GM21390 (cell line): ENCODE measurements around the gene NOPCHAP1.
"Not testable (repeated sequence)": the region's sequence is repeated elsewhere in the genome, so short reads cannot be mapped to it uniquely, and the experiment has no call there.

Source experiments
- ATAC-seq: cut with Tn5 transposase; IDR thresholded peaks from one replicate; pipeline ENCODE4 v1.9.1; 2021; ENCODE audit not compliant: unreplicated experiment

Gene NOPCHAP1, protein sequence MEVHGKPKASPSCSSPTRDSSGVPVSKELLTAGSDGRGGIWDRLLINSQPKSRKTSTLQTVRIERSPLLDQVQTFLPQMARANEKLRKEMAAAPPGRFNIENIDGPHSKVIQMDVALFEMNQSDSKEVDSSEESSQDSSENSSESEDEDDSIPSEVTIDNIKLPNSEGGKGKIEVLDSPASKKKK

DNA sequence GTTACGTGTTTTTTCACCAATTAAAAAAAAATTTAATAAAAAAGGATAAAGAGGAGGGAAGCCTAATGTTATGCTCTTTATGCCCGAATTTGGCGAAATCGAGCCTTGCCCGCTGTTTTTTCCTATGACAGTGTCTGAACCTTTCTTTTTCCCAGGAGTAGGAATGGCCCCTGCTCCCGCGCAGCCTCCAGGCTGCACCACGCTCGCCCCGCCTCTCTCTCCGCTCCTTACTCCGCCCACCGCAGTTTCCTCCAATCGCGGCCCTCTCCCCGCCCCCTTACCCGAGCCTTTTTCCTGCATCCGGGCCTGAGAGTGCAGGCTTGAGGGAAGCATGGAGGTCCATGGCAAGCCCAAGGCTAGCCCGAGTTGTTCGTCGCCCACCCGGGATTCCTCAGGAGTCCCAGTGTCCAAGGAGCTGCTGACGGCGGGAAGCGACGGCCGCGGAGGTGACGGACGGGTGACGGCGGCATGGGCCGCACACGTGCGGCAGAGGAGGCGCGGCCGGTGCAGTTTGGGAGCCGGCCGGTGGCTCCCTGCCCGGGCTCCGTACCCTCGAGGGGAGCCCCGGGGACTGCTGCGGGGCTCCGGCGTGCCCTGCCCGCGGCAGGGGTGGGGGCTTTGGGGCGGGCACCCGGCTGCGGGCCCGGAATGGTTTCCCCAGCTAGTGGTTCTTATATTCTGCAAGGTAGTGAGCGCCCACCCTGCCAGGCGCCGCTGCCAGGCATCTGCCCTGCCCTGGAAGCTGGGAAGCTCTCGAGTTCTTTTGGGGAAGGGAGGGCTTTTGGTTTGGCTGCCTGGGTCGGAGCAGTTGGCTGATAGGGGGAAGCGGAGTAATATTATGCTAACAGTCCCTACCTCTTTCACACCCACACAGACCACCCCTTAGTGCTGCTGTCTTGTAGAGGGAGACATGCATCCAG lies at the start of gene NOPCHAP1:
NOPCHAP1 (plus strand) TSS at position 295 of the 920 bp plus-strand sequence; CDS start at position 332, 37 bp downstream.
- peak; percentile 94 for ATAC-seq

DNA sequence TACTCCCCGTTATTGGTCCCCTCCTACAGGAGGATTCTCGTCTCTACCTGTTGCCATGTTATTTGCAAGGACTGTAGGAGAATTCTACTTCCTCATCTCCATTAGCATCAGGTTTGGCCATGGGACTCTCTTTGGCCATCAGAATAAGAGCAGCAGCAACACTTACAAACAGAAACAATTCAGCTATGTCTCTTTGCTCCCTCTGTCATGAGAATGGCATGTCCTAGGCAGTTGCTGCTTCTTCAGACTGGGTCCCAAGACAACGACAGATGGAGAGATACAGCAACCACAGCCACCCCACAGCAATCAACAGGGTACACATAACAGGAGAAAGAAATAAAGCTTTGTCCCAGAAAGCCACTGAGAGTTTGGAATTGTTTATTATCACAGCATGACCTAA lies 47.7 kb upstream of the NOPCHAP1 start:
- ATAC-seq, result no peak

DNA sequence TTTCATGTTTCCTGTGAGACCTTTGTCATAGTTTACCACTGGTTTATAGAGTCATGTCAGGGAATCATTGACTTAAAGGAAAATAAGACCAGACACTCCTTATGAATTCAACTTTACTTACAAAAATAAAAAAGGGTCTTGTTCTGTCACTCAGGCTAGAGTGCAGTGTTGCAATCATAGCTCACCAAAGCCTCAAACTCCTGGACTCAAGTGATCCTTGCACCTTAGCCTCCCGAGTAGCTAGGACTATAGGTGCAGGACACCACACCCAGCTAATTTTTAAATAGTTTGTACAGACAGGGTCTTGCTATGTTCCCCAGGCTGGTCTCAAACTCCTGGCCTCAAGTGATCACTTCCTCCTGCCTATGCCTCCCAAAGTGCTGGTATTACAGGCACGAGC lies 47.0 kb upstream of the NOPCHAP1 start:
- ATAC-seq, result no peak

DNA sequence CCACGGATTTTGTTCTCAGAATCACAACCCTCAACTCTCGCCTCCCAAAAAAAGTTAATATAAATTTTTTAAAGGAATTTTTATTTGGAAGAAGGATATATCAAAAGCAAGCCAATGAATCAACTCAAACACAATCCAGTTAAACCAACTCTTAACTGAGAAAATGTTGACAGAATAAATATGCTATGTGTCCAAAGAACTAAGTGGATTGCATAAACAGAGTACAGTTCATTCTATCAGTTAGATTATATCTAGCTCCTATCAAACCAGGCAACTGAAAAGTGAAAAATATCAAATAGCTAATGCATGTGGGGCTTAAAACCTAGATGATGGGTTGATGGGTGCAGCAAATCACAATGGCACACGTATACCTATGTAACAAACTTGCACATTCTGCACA lies 44.7 kb upstream of the NOPCHAP1 start:
- ATAC-seq, result no peak

DNA sequence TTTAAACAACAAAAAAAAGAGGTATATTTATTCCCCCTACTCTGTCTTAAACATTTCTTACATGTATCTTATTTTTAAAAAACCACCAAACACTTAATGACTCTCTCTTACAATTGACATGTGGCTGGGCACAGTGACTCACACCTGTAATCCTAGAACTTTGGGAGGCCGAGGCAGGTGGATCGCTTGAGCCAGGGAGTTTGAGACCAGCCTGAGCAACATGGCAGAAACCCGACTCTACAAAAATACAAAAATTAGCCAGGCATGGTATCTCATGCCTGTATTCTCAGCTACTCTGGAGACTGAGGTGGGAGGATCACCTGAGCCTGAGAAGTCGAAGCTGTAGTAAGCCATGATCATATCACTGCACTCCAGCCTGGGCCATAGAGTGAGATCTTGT lies 44.0 kb upstream of the NOPCHAP1 start:
- no peak for ATAC-seq

DNA sequence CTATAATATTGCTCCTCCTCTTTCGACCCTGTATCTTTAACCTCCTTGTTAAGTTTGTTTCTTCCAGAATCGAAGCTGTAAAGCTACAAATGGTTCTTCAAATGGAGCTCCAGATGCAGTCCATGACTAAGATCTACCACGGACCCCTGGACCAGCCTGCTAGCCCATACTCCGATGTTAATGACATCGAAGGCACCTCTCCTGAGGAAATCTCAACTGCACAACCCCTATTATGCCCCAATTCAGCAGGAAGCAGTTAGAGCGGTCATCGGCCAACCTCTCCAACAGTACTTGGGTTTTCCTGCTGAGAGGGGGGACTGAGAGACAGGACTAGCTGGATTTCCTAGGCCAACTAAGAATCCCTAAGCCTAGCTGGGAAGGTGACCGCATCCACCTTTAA lies 42.7 kb upstream of the NOPCHAP1 start:
- not testable (repeated sequence) for ATAC-seq

DNA sequence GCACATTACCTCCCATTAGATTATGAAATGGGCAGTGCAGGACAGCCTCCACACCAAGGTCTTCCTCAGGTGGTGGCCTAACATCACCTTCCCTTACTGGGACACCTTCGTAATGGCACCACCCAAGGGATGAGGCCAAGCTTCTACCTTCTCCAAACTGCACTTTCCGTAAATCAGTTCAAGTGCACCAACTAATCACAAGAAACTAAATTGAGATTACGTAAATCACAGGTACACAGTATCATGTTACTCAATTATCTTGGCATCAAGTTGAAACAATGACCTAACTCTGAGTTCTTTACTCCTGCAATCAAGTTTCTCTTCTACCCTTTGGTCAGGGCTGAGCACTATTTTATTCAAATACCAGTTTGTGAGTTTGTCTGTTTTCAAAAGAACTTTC lies 41.9 kb upstream of the NOPCHAP1 start:
- ATAC-seq, result no peak

DNA sequence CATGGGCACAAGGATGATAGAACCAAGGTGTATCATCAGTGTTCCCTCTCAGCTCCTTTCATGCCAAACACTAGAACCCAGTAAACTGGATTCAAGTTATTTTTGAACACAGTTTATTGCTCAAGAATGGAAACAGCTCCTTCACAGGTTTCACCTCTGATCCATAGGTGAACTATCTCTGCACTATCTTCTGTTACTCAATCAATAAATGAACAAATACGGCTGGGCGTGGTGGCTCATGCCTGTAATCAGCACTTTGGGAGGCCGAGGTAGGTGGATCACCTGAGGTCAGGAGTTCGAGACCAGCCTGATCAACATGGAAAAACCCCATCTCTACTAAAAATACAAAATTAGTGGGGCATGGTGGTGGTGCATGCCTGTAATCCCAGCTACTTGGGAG lies 37.4 kb upstream of the NOPCHAP1 start:
- not testable (repeated sequence) for ATAC-seq

DNA sequence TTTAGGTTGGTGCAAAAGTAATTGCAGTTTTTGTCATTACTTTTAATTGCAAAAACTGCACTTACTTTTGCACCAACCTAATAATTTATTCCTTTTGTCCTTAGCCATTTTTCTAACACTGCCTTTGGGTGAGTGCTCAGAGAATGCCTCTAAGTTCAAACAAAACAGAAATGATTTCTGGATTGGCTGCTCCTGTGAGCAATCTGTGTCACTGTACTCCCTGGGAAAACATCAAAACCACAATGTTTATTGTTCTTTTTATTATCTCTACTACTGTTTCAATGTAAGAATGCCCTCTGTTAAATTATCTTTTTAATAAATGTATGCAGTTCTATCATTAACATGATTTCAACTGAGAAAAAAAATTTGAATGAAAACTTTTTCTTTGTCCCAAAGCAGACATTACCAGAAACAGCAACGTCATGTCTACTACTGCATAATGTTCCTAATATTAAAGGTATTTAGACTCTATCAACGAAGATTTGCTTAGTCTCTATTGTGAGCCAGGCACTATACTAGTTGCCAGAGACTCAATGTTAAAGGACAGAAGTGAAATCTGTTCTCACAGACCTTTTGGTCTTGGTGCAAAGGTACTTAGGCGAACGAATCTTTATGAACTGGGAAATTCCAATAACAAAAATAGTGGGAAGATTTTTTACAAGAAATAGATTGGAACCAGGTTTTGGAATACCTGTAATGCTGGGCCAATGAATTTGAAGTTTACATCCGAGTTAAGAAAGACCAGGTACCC lies 34.2 kb upstream of the NOPCHAP1 start:
- no peak for ATAC-seq

DNA sequence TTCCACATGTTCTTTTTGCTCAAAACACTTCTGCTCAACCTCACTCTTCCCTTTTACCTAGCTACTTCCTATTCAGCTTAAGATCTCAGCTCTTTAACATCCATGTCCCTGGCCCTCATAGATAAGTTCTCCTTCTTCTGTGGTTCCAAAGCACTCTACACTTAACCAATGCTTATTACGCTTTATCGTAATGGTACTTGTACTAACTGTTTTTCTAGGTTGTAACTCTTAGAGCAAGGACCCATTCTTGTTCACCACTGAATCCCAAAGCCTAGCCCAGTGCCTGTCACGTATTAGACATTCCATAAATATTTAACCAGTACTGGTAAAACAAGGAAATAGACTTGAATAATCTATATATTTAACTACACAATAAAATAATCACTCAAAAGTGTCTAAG lies 33.3 kb upstream of the NOPCHAP1 start:
- no peak for ATAC-seq

DNA sequence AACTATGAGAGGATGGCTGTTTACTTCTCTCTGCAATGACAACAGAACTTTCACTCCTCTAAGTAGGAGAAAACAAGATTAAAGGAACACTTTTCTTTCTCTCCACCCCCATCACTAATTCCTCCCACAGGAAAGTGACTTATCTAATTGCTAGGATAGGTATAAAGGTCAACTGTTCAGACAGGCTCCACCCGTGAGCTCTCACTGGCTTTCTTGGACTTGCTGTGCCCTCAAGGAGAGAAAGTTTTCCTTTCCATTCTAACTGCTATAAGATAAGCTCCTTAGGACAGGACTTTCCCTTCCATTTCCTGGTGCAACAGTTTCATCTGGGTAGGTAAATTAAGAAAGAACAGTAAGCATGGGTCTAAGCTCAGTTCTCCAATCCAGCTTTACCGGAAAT lies 32.8 kb upstream of the NOPCHAP1 start:
- ATAC-seq, result no peak

DNA sequence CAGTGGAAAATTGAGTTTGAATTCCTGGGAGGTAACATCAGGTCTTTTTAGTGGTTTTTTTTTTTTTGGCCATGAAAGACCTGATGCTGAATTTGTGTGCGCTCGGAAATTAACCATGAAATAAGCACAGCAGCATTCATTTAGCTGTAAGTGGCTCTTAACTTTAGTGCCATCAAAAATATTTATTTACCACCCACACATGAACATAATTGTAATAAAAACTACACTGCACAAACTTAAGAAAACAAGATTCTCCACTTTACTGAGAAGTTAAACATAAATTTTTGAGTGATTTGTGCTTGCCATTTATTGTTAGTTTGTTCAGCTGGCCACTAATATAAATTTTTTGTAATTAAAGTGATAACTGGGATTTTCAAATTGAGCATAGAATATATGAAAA lies 30.4 kb upstream of the NOPCHAP1 start:
- ATAC-seq, result no peak

DNA sequence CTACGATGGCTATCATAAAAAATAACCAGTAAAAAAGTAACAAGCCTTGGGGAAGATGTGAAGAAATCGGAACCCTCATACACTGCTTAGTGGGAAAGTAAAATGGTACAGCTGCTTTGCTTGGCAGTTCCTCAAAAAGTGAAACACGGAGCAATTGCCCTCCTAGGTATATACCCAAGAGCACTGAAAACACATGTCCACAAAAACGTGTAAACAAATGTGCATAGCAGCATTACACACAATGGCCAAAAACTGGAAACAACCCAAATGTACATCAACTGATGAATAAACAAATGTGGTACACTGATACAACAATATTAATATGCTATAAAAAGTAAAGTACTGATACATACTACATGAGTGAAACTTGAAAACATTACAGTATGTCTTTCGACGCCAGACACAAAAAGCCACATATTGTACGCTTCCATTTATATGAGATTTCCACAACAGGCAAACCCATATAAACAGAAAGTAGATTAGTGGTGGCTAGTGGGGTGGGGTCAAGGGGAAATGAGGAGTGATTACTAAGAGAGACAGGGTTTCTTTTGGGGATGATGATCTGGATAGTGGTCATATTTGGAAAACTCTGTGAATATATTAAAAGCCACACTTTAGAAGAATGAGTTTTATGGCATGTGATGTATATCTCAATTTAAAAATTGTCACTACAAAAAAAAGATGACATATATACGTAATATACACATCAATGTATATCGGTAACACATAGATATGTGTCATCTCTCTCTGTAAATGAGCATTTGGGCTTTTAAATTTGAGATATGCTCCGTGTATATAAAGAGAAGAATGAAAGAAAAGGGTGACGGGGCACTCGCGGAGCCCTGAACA lies 29.0 kb upstream of the NOPCHAP1 start:
- no peak for ATAC-seq

DNA sequence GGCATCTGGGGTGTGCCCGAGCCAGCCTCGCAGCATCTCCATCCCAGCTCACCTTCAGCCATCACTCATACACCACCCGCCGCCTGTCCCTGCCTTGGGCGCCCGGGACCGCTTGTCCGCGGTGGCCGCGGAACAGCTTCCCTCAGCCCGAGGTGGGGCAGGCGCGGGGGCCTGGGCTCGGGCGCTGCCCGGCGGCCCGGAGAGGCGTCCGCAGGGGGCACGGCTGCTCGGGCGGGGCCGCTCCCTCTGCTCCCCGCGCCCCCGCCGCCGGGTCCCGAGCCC lies 28.5 kb upstream of the NOPCHAP1 start:
- peak; percentile 36 for ATAC-seq

DNA sequence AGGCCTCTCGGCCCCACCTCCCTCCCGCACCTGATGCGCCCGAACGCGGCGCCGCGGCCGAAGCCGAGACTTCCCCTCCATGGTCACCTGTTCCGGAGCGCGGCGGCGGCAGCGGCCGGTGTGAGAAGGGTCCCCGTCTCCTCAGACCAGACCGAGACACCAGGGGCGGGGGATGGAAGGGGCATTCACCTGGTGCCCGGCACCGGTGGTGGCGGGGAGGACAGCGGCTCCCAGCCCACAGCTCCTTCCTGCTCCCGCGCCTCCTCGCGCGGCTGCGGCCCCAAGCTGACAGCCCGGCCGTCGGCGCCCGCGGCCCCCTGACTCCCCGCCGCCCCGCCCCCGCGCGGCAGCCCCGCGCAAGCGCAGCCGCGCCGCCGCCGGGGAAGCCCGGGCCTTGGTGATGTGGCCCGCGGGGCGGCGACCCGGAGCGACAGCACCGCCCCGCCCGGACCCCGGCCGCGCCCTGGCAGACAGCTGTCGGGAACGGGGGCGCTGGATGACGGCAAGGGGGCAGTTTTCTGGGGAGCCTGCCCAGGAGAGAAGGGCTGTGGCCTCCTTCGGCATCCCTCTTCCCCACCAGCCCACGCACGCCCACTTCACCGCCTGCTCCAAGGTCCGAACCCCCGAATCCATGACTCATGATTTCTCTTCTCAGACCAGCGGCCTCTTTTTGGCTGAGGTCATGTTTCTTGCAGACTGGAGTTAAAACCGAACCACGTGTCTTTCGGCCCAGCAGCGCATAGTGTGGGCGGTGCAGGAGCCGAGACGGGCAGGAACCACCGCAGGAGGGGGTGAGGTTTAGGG lies 27.9 kb upstream of the NOPCHAP1 start, which contains the start of gene SLC41A2:
SLC41A2 (minus strand) TSS at position 290 of the 804 bp plus-strand sequence. CDS start 29,763 bp downstream, outside the sequence.
- ATAC-seq, result peak; percentile 78

DNA sequence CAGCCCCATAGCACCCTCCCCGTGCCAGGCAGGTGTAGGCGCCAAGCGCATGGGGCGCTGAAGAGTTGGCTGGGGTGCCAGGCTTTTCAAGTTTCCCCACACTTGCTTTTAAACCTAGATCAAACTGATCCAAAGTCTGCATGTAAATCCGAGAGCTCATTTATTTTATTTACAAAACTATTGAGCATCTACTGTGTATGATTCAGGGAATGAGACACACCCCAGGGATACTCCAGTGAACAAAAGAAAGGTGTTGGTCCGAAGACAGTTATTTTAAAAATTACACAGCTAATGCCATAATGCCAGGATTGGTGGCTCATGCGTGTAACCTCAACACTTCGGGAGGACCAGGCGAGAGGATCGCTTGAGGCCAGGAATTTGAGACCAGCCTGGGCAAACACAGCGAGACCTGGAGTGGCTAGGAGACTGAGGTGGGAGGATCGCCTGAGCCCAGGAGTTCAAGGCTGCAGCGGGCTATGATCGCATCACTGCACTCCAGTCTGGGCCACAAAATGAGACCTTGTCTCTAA lies 27.2 kb upstream of the NOPCHAP1 start:
- ATAC-seq, result no peak

DNA sequence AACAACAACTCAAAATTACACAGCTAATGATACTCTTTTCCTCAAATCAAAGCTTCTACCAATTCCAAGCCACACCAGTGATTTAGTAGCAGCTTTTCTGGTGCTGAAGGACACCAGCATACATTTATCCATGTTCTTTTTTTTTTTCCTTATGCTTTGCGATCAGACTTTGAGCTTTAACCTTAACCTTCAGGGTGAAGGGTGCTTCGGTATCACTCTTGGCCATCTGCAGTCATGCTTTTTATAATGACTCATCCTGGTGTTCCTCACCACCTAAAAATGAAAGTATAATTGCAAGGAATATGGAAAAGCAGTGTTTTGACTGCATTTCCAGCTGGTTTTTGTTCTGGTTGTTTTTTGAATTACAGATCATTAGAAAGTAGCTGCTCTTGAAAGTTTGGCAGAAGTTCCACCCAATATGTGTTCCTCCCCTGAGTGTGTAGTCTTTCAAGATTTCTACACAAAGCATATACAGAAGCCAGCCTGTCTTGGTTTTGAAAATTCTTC lies 26.7 kb upstream of the NOPCHAP1 start:
- ATAC-seq, result no peak

DNA sequence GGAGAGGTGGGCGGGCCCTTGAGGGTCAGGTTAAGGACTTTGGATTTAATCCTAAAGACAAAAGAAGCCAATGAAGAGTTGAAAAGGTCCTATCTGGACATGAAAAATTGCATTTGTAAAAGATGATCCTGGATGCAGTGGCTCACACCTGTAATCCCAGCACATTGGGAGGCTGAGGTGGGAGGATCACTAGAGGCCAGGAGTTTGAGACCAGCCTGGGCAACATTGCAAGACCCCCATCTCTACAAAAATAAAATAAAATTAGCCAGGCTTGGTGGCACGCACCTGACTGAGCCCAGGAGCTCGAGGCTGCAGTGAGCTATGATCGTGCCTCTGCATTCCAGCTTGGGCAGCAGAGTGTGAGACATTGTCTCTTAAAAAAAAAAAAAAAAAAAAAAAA lies 25.7 kb upstream of the NOPCHAP1 start:
- no peak for ATAC-seq

DNA sequence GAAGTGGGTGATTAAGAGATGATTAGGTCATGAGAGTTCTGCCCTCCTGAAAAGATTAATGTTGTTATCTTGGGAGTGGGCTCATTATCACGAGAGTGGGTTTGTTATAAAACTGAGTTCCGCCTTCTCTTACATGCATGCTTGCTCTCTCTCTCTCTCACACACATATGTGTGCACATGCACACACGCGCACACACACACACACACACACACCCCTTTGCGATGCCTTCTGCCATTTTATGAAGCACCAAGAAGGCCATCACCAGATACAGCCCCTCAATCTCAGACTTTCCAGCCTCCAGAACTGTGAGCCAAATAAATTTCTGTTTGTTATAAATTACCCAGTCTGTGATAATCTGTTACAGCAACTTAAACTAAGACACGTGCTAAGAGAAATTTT lies 22.4 kb upstream of the NOPCHAP1 start:
- no peak for ATAC-seq
